ENCODE data around the gene TLE2. TPM values are rescaled to one million over a fixed set of nuclear protein-coding genes. Genes with fewer than 3 reads are reported as not detected.

The TLE2 gene
- 1 to 10 TPM; 3.9 to 5.0 TPM for total RNA-seq

DNA sequence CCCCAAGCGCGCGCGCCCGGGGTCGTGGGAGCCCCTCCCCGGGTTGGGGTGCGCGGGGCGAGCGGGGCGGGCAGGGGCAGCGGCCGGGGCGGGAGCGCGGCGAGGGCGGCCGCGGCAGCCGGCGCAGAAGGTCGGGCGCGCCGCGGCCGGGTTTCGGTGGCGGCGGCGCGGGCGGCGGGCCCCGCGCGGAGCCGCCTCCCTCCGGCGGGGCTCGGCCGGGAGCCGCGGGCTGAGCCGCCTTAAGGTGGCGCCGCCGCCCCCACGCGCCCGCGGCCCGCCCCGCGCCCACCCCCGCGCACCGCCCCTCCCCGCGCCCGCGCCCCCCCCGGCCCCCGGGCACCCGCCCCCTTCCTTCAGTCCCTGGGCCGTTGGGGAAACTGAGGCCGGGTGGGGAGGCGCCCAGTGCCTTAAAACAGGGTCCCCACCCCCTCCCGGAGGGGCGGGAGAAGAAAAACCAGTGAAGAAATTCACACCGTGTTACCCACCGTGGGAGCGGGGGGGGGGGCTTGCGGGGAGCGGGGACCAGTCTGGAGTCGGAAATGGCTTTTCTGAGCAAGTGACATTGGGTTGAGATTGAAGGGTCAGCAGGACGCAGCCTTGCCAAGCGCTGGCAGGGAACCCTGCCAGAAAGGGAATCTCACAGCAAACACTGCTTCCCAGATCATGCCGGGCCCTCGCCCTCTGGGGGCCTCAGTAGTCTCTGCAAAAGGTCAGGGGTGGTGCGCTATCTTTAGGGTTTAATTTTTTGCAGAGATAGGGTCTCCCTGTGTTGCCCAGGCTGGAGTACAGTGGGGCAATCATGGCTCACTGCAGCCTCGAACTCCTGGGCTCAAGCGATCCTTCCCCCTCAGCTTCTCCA is at the start of gene TLE2:
Gene TLE2, minus strand, starts transcription at position 216 of the 859 bp plus-strand sequence. CDS start 376 bp downstream, outside the sequence.
- DNase-seq (no peak), ATAC-seq (ENCODE audit: low read depth) (peak; percentile 42)
- Mint-ChIP-seq H3K36me3 (no peaks in the 10 kb centered on the region), H3K4me1 (peaks cover 7% of the 10 kb centered on the region), H3K4me3 (peak within 1 kb of the TSS; percentile 49), H3K27ac (no peak within 1 kb of the TSS), H3K9me3 (no peaks in the 10 kb centered on the region), H3K27me3 (peaks cover 67% of the 10 kb centered on the region)
- POLR2A ChIA-PET = no interaction called here

DNA sequence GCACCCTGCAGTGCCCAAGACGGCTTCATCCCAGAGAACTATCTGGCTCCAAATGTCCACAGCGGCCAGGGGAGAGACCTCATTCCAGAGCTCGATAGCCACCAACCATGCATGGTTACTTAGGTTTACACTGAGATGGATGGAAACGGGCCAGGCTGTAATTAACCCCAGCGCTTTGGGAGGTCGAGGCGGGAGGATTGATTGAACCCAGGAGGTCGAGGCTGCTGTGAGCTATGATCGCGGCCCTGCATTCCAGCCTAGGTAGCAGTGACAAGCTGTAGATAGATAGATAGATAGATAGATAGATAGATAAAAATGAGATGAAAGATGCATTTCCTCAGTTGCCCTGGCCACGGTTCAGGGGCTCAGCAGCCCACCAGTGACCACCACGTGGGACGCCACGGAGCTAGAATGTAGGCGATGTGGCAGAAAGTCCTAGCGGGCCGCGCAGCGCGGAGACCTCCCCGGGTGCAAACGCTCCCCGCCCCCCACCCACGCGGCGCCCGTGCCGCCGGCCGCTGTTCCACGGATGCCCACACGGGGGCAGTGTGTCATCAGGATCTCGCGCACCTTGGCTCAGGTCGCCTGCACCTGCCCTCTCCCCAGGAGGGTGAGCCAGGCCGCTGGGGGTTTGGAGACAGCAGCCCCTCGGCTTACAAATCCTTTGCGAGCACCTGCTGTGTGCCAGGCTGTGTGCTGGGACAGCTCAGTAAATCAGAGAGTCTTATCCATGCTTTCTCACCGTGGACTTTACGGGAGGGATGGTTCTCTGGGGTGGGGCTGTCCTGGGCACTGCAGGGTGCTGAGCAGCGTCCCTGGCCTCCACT is 46.7 kb upstream of the TLE2 start:
- Mint-ChIP-seq H3K27ac (no peak overlapping the region), H3K4me3 (no peak overlapping the region), H3K9me3 (no peaks in the 10 kb centered on the region), H3K36me3 (no peaks in the 10 kb centered on the region), H3K4me1 (peaks cover 3% of the 10 kb centered on the region), H3K27me3 (no peaks in the 10 kb centered on the region)
- POLR2A ChIA-PET = no interaction called here
- ATAC-seq (ENCODE audit: low read depth) (peak; percentile 80), DNase-seq (peak; percentile 84)

GRCh38 chr19:3073931-3074595 is 45.0 kb upstream of the TLE2 start:
- peaks cover 3% of the 10 kb centered on the region for H3K4me1 Mint-ChIP-seq
- no peak overlapping the region for H3K4me3 Mint-ChIP-seq
- DNase-seq = no peak
- H3K36me3 Mint-ChIP-seq = no peaks in the 10 kb centered on the region
- no peak for ATAC-seq (ENCODE audit: low read depth)
- POLR2A ChIA-PET = no interaction called here
- H3K27ac Mint-ChIP-seq = no peak overlapping the region
- H3K9me3 Mint-ChIP-seq = no peaks in the 10 kb centered on the region
- H3K27me3 Mint-ChIP-seq = no peaks in the 10 kb centered on the region

GRCh38 chr19:3073159-3073563 is 44.1 kb upstream of the TLE2 start:
- Mint-ChIP-seq H3K36me3 (no peaks in the 10 kb centered on the region), H3K4me3 (no peak overlapping the region), H3K9me3 (no peaks in the 10 kb centered on the region), H3K27me3 (no peaks in the 10 kb centered on the region), H3K4me1 (peaks cover 3% of the 10 kb centered on the region), H3K27ac (no peak overlapping the region)
- ATAC-seq (ENCODE audit: low read depth) (no peak), DNase-seq (no peak)
- POLR2A ChIA-PET = interaction anchor here (1.0 kb wide), 1 partner anchor 14 kb away, joined by 3 read pairs; no protein-coding TSS in a partner anchor

DNA sequence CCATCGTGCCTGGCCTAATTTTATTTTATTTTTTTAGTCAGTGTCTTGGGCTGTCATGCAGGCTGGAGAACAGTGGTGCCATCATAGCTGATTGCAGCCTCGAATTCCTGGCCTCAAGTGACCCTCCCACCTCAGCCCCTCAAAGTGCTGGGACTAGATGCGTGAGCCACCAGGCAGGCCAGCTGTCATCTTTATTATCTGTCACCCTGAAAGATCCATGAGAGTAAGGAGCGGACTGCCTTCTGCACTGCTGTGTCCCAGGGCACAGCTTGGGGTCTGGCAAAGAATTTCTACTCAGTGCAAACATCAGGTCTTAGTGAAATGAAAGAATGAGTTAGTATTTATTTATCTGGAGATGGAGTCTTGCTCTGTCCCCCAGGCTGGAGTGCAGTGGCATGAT is 42.7 kb upstream of the TLE2 start:
- H3K4me3 Mint-ChIP-seq = no peak overlapping the region
- POLR2A ChIA-PET = interaction anchor here (1.1 kb wide), 1 partner anchor 17 kb away, joined by 4 read pairs; no protein-coding TSS in a partner anchor
- ATAC-seq (ENCODE audit: low read depth) (no peak), DNase-seq (no peak)
- H3K36me3 Mint-ChIP-seq = no peaks in the 10 kb centered on the region
- H3K9me3 Mint-ChIP-seq = no peaks in the 10 kb centered on the region
- H3K27ac Mint-ChIP-seq = no peak overlapping the region
- peaks cover 3% of the 10 kb centered on the region for H3K4me1 Mint-ChIP-seq
- no peaks in the 10 kb centered on the region for H3K27me3 Mint-ChIP-seq

DNA sequence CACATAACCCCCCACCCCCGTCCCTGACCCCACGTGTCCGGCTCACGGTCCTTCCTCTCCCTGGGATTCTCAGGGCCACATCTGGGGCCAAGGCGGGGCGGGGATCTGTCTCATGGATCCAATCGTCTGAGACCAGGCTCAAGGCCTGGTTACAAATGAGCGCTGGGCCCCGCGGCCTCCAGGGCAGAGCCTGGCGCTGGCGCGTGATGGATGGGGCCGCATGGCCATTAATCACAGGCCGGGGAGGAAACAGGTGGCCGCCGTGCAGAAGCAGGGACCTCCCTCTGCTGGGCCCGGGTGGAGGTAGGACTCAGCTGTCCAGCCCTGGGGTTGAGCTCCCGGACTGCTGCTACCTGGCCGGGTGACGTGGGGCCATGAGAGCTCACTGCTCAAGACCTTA is 39.0 kb upstream of the TLE2 start:
- POLR2A ChIA-PET = no interaction called here
- H3K27ac Mint-ChIP-seq = no peak overlapping the region
- H3K4me3 Mint-ChIP-seq = no peak overlapping the region
- no peaks in the 10 kb centered on the region for H3K27me3 Mint-ChIP-seq
- H3K36me3 Mint-ChIP-seq = no peaks in the 10 kb centered on the region
- H3K4me1 Mint-ChIP-seq = peaks cover 6% of the 10 kb centered on the region
- no peaks in the 10 kb centered on the region for H3K9me3 Mint-ChIP-seq
- no peak for ATAC-seq (ENCODE audit: low read depth)
- no peak for DNase-seq

GRCh38 chr19:3067563-3067962 is 38.5 kb upstream of the TLE2 start:
- no peaks in the 10 kb centered on the region for H3K27me3 Mint-ChIP-seq
- H3K27ac Mint-ChIP-seq = no peak overlapping the region
- no peak overlapping the region for H3K4me3 Mint-ChIP-seq
- H3K4me1 Mint-ChIP-seq = peaks cover 9% of the 10 kb centered on the region
- ATAC-seq (ENCODE audit: low read depth) (no peak), DNase-seq (no peak)
- POLR2A ChIA-PET = no interaction called here
- H3K36me3 Mint-ChIP-seq = no peaks in the 10 kb centered on the region
- no peaks in the 10 kb centered on the region for H3K9me3 Mint-ChIP-seq

GRCh38 chr19:3066482-3067049 is 37.5 kb upstream of the TLE2 start:
- Mint-ChIP-seq H3K27ac (no peak overlapping the region), H3K4me3 (no peak overlapping the region), H3K9me3 (no peaks in the 10 kb centered on the region), H3K36me3 (no peaks in the 10 kb centered on the region), H3K27me3 (no peaks in the 10 kb centered on the region), H3K4me1 (peaks cover 9% of the 10 kb centered on the region)
- DNase-seq (no peak), ATAC-seq (ENCODE audit: low read depth) (no peak)
- POLR2A ChIA-PET = no interaction called here

GRCh38 chr19:3065675-3066357 is 36.7 kb upstream of the TLE2 start:
- H3K36me3 Mint-ChIP-seq = peaks cover 2% of the 10 kb centered on the region
- no peaks in the 10 kb centered on the region for H3K9me3 Mint-ChIP-seq
- peaks cover 10% of the 10 kb centered on the region for H3K4me1 Mint-ChIP-seq
- no peak for ATAC-seq (ENCODE audit: low read depth)
- DNase-seq = no peak
- H3K27me3 Mint-ChIP-seq = no peaks in the 10 kb centered on the region
- peak overlapping the region; percentile 64 for H3K27ac Mint-ChIP-seq
- H3K4me3 Mint-ChIP-seq = no peak overlapping the region
- POLR2A ChIA-PET = interaction anchor here (1.3 kb wide), 1 partner anchor 13 kb away, joined by 6 read pairs; no protein-coding TSS in a partner anchor

- peak overlapping the region; percentile 90 for H3K4me3 Mint-ChIP-seq
- peaks cover 10% of the 10 kb centered on the region for H3K36me3 Mint-ChIP-seq
- ATAC-seq (ENCODE audit: low read depth) (no peak), DNase-seq (no peak)
- peaks cover 20% of the 10 kb centered on the region for H3K4me1 Mint-ChIP-seq
- POLR2A ChIA-PET = no interaction called here
- no peaks in the 10 kb centered on the region for H3K9me3 Mint-ChIP-seq
- H3K27me3 Mint-ChIP-seq = no peaks in the 10 kb centered on the region
- peak overlapping the region; percentile 93 for H3K27ac Mint-ChIP-seq
These were observed 34.9 kb upstream of the TLE2 start for GRCh38 chr19:3064011-3064330.

- DNase-seq (peak; percentile 83), ATAC-seq (ENCODE audit: low read depth) (peak; percentile 30)
- Mint-ChIP-seq H3K27me3 (no peaks in the 10 kb centered on the region), H3K4me1 (peaks cover 27% of the 10 kb centered on the region), H3K36me3 (peaks cover 16% of the 10 kb centered on the region), H3K9me3 (no peaks in the 10 kb centered on the region), H3K27ac (peak within 1 kb of the TSS; percentile 93), H3K4me3 (peak within 1 kb of the TSS; percentile 90)
- POLR2A ChIA-PET = interaction anchor here (0.6 to 3.4 kb wide), 8 partner anchors 9 to 116 kb away, joined by 3 to 49 read pairs (median 4); partner anchors contain the start of gene S1PR4
These were observed 33.4 kb upstream of the TLE2 start, which contains the start of gene TLE5 for GRCh38 chr19:3062165-3063105. TLE5 (minus strand) TSS chr19:3062495; CDS start chr19:3062200, 295 bp downstream.

Data from activated naive CD8-positive, alpha-beta T cell treated with anti-CD3 and anti-CD28 coated beads, Interleukin-2, amount 10 ng/mL, durations not matched to agents 7 days and 5 days (primary cell).